PC-9 (cell line): ENCODE results near the gene ROBO2. TPM values are rescaled to one million over a fixed set of nuclear protein-coding genes. Genes with fewer than 3 reads are reported as not detected.

Experiments used
- BruUV-seq: library from RNA; stranded (reverse); fragments of 400-500 nt; replicated peaks from 2 replicates; lab custom pipeline; 2021; lab: Mats Ljungman, UMichigan
- CTCF ChIA-PET: fragments of 300-600 bp; sonication (Branson Sonifier 250); formaldehyde crosslinking; loops from one replicate; lab custom pipeline; 2022; ENCODE audit warnings: antibody characterized with exemption; lab: Charles Lee
- POLR2A ChIA-PET: fragments of 300-600 bp; sonication (Branson Sonifier 250); formaldehyde crosslinking; loops from one replicate; lab custom pipeline; 2022; ENCODE audit warnings: antibody characterized with exemption; ENCODE audit not compliant: unreplicated experiment; lab: Charles Lee
- DNase-seq, 2 experiments: peaks; one replicate each; pipeline versions ENCODE4 v3.0.0 to v3.0.0-alpha.2; 2015 to 2022; ENCODE audit warnings: mixed read lengths in 1 of 2
- H2AFZ ChIP-seq: fragments of 200-600 bp; sonication (generic); 2 replicates; pipeline ENCODE4 v1.8.1; 2017; ENCODE audit warnings: antibody characterized with exemption
- H3F3A ChIP-seq: fragments of 200-600 bp; sonication (generic); 2 replicates; pipeline ENCODE4 v1.8.1; 2017; ENCODE audit warnings: antibody characterized with exemption, mild to moderate bottlenecking, low read depth; ENCODE audit not compliant: insufficient read depth
- H3K27ac ChIP-seq: fragments of 200-600 bp; sonication (generic); 2 replicates; pipeline ENCODE4 v1.6.1; 2016; ENCODE audit warnings: mixed run types
- H3K27me3 ChIP-seq: fragments of 200-600 bp; sonication (generic); 2 replicates; pipeline ENCODE4 v1.6.1; 2016; ENCODE audit warnings: low read depth, mixed run types; ENCODE audit not compliant: insufficient read depth
- H3K36me3 ChIP-seq: fragments of 200-600 bp; sonication (generic); 2 replicates; pipeline ENCODE4 v1.6.1; 2016; ENCODE audit warnings: low read depth, mixed run types
- H3K4me1 ChIP-seq: fragments of 200-600 bp; sonication (generic); replicated peaks from 2 replicates; pipeline ENCODE4 v1.6.1; 2016; ENCODE audit warnings: mixed run types; ENCODE audit not compliant: insufficient read depth
- H3K4me2 ChIP-seq: fragments of 200-600 bp; sonication (generic); 2 replicates; pipeline ENCODE4 v1.6.1; 2017; ENCODE audit warnings: mixed run types
- H3K4me3 ChIP-seq: fragments of 200-600 bp; sonication (generic); 2 replicates; pipeline ENCODE4 v1.6.1; 2016; ENCODE audit warnings: mixed run types
- H3K79me2 ChIP-seq: fragments of 200-600 bp; sonication (generic); 2 replicates; pipeline ENCODE4 v1.6.1; 2017; ENCODE audit warnings: low read depth, mixed run types
- H3K9me2 ChIP-seq: fragments of 200-600 bp; sonication (generic); 2 replicates; pipeline ENCODE4 v1.8.1; 2017; ENCODE audit warnings: mild to moderate bottlenecking; ENCODE audit not compliant: insufficient read depth
- H3K9me3 ChIP-seq: fragments of 200-600 bp; sonication (generic); 2 replicates; pipeline ENCODE4 v1.8.1; 2016; ENCODE audit warnings: low read depth; ENCODE audit not compliant: insufficient read depth
- H4K20me1 ChIP-seq: fragments of 200-600 bp; sonication (generic); 2 replicates; pipeline ENCODE4 v1.8.1; 2017; ENCODE audit not compliant: insufficient read depth
- CTCF ChIP-seq: fragments of 200-600 bp; sonication (generic); conservative IDR thresholded peaks from 2 replicates; pipeline ENCODE4 v1.6.1; 2017; ENCODE audit warnings: mixed run types, antibody characterized with exemption, mild to moderate bottlenecking, moderate library complexity
- EZH2 ChIP-seq: fragments of 200-600 bp; sonication (generic); IDR thresholded peaks from 2 replicates; pipeline ENCODE4 v1.8.0; 2017; ENCODE audit warnings: antibody characterized with exemption, low read depth
- intact Hi-C: fragments of 100-400 bp; cut with micrococcal nuclease; formaldehyde crosslinking; loops from one replicate; pipeline ENCODE4 v1.10.0; 2022; ENCODE audit not compliant: unreplicated experiment
- total RNA-seq: library from RNA; stranded (reverse); gene quantifications from 2 replicates; pipeline ENCODE4 v1.2.3, GENCODE V29; 2021

ROBO2 gene
- total RNA-seq, 1 experiment from 2014 or later: 0.39 TPM

- CTCF ChIA-PET: no interaction called here
Measured at GRCh38 chr3:77247061-77247460, 207.2 kb downstream of the ROBO2 start.

GRCh38 chr3:77247817-77248216 lies 207.9 kb downstream of the ROBO2 start:
- no peak overlapping the region for H3K27ac ChIP-seq
- H3K9me2 ChIP-seq: no peaks in the 10 kb centered on the region
- no peaks in the 10 kb centered on the region for H3K9me3 ChIP-seq
- no peaks in the 10 kb centered on the region for H3K79me2 ChIP-seq
- DNase-seq: no peak
- H3K4me1 ChIP-seq: no peaks in the 10 kb centered on the region
- no TSS peak for BruUV-seq
- no peak overlapping the region for H3K4me3 ChIP-seq
- no peaks in the 10 kb centered on the region for H4K20me1 ChIP-seq
- ChIA-PET POLR2A (no interaction called here), CTCF (no interaction called here)
- intact Hi-C loops: no loop called here
- no peak overlapping the region for H2AFZ ChIP-seq
- no peak overlapping the region for H3K4me2 ChIP-seq
- H3F3A ChIP-seq: no peaks in the 10 kb centered on the region
- H3K36me3 ChIP-seq: no peaks in the 10 kb centered on the region
- H3K27me3 ChIP-seq: no peaks in the 10 kb centered on the region
- no peak for TF ChIP-seq EZH2
- TF ChIP-seq CTCF: no peak

More at GRCh38 chr3:77247061-77247460, 207.2 kb downstream of the ROBO2 start:
- Histone ChIP-seq H4K20me1 (no peaks in the 10 kb centered on the region), H3K27me3 (no peaks in the 10 kb centered on the region), H3K4me1 (no peaks in the 10 kb centered on the region), H3K79me2 (no peaks in the 10 kb centered on the region), H2AFZ (no peak overlapping the region), H3K4me3 (no peak overlapping the region), H3F3A (no peaks in the 10 kb centered on the region), H3K4me2 (no peak overlapping the region), H3K27ac (no peak overlapping the region), H3K9me2 (no peaks in the 10 kb centered on the region), H3K36me3 (no peaks in the 10 kb centered on the region), H3K9me3 (no peaks in the 10 kb centered on the region)
- BruUV-seq: no TSS peak
- no peak for TF ChIP-seq EZH2
- TF ChIP-seq CTCF: no peak
- no peak for DNase-seq
- intact Hi-C loops: no loop called here
- POLR2A ChIA-PET: no interaction called here

GRCh38 chr3:77248420-77248819 lies 208.5 kb downstream of the ROBO2 start:
- no peaks in the 10 kb centered on the region for H3K79me2 ChIP-seq
- no peaks in the 10 kb centered on the region for H3K9me3 ChIP-seq
- H3K4me1 ChIP-seq: no peaks in the 10 kb centered on the region
- H2AFZ ChIP-seq: no peak overlapping the region
- intact Hi-C loops: no loop called here
- BruUV-seq: no TSS peak
- ChIA-PET CTCF (no interaction called here), POLR2A (no interaction called here)
- H3K9me2 ChIP-seq: no peaks in the 10 kb centered on the region
- H3K36me3 ChIP-seq: no peaks in the 10 kb centered on the region
- no peak overlapping the region for H3K4me2 ChIP-seq
- no peaks in the 10 kb centered on the region for H4K20me1 ChIP-seq
- H3K27ac ChIP-seq: no peak overlapping the region
- no peaks in the 10 kb centered on the region for H3F3A ChIP-seq
- no peak overlapping the region for H3K4me3 ChIP-seq
- no peak for TF ChIP-seq CTCF
- TF ChIP-seq EZH2: no peak
- no peak for DNase-seq
- H3K27me3 ChIP-seq: no peaks in the 10 kb centered on the region
